Right kidney (tissue), 1 donor: Measurements from ENCODE around the gene KIF3B.
"Not testable (repeated sequence)": the region's sequence is repeated elsewhere in the genome, so short reads cannot be mapped to it uniquely, and the experiment has no call there.

Experiments
- DNase-seq: peaks from one replicate; pipeline ENCODE4 v3.0.0-alpha.2; 2016

KIF3B gene

DNA sequence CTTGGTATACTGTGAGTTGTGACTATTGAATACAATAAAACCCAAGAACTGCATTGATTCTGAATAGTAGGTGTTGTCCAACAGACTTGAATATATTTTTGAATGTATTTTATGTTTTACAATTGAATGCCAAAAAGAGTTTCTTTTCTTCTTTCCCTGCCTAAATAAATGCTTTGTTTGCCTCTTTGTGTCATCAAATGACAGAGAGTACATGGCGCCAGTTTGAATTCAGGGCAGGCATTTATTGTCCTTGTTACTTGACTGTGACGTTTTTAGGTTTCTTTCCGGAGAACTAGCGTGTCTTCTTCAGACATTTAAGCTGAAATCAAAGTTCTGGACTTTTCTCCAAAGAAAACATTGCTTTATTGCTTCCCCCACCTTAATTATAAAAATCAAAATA, 16.6 kb downstream of the KIF3B start:
- DNase-seq = no peak

DNA sequence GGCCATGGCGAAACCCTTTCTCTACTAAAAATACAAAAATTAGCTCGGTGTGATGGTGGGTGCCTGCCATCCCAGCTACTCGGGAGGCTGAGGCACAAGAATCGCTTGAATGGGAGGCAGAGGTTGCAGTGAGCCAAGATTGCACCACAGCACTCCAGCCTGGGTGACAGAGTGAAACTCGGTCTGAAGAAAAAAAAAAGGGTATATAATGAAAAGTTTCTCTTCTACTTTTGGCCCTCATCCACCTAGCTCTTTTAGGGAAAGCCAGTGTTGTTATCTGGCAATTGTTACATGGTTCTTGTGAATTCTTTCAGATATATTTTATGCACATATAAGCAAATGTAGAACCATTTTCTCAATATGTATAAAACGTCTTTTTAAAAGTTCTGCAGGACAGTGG, 19.0 kb downstream of the KIF3B start:
- DNase-seq = no peak

DNA sequence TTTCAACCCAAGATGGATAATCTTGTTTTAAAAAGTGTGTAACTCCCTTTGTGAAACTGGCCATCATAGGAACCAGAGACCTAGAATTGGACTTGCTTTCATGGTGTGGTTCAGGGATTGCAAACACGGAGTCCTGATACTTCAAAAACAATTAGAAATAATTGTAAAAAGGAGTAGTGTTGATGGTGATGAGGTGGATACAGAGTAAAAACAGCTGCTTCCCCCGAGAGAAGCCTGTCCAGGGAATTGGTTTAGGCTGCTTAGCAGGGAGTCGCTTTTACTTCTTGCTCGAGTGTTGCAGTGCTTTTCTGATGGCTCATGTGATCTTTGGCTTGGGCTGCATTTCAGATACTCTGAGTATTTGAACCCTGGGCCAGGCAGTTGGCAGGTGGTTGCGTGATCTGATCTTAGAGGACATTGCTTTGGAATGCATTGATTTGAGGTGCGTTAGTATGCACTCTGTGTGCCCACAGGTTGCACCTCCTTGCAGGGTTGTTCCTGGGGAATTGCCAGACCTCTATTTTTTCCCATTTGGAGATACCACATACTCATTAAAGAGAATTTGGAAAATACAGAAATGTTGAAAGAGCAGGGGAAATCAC, 19.5 kb downstream of the KIF3B start:
- no peak for DNase-seq

DNA sequence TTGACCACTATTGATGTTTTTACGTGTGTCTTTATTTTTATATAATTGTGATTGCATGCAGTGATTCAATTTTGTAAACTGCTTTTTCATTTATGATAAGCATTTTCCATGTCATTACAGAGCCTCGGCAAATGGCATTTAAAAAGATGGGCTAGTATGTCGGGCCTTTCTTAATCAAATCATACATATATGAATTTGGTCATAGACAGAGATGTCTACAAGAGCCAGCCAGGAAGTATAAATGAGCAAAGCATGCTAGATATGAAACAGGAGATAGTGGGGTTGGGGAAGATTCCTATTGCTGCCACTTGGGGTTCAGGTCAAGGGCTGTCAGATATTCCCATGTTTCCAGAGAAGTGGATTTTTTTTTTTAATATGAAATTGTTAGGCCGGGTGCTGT, 20.0 kb downstream of the KIF3B start:
- DNase-seq = no peak

DNA sequence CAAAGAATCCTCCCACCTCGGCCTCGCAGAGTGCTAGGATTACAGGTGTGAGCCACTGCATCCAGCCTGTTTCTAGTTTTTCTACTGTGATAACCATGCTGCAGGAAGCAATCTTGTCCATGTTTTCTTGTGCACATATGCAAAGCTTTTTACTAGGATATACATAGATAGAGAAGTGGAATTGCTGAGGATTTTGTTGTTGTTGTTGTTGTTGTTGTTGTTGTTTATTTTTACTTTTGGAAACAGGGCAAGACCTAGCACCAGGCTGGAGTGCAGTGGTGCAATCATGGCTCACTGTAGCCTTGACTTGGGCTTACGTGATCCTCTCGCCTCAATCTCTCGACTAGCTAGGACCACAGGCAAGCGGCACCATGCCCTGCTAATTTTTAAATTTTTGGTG, 23.2 kb downstream of the KIF3B start:
- no peak for DNase-seq

DNA sequence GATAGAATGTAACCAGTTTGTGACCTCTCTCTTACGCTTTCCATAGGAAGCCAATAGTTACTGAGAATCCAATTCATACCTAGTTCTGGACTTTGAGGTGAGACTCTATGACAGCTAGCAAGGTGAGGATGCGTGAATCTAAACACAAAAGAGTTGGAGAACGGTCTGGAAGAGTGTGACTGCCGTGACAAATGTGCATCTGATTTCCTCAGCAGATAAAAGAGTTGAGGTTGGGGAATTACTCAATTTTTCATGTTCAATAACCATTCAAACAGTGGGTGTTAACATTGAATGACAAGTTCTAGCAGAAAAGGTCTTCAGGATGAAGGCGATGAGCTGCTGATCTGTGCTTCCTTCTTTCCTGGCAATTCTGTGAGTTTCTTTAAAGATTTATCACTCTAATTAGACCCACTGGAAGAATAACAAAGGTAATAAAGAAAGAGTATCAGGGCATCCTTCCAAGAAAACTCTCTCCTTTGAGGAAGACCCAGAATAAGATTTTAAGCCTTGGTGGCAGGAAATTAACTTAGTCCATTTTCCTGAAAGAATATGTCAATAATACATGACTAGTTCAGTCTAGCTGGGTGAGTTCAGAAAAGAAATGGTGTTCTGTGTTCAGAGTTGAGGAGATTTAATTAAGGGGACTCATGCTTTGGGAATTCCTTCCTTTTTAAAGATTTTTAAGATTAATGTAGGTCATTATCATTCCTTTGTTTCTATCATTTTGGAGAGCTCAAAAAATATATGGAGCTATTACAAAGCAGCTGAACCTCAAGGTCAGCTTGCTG, 24.5 kb downstream of the KIF3B start:
- DNase-seq = no peak

DNA sequence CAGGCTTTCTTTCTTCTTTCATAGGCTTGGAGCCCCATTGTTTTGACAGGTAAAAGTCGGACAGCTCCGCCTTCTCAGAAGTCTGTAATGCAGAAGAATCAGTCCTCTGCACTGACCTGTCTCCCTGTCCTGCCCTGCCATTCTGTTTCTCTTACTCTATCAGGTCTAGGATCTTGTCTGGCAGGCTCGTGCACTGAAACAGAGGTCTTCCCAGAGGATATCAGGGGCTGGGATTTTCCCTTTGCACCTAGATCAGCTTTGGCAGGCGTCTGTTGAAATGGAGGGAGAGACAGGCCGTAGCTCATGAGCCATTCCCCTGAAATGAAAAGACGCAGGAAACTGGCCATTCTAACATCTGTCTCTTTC, 25.0 kb downstream of the KIF3B start:
- DNase-seq = no peak

DNA sequence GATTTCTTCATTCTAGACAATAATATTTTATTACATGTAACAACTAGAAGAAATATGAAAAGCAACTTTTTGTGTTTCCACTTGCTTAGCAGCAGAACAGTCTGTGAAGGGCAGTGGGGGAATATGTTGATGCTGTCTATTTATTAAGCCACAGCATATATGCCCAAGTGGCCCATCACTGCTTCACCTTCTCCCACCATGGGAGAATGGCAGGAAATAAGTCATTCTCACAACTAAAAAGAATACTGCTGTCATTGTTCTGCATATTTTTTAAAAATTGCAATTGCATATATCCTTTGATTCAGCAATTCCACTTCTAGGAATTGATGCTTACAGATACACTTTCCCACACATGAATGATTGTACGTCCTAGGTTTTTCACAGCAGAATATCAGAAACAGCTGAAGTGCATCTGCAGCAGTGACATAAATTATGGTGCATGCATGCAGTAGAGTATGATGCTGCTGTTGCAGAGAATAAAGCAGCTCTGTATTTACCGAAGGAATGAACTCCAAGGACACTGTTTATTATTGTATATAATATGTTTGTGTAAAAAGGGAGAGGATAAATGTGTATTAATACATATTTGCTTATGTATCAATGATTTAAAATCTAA, 26.8 kb downstream of the KIF3B start:
- DNase-seq = no peak

DNA sequence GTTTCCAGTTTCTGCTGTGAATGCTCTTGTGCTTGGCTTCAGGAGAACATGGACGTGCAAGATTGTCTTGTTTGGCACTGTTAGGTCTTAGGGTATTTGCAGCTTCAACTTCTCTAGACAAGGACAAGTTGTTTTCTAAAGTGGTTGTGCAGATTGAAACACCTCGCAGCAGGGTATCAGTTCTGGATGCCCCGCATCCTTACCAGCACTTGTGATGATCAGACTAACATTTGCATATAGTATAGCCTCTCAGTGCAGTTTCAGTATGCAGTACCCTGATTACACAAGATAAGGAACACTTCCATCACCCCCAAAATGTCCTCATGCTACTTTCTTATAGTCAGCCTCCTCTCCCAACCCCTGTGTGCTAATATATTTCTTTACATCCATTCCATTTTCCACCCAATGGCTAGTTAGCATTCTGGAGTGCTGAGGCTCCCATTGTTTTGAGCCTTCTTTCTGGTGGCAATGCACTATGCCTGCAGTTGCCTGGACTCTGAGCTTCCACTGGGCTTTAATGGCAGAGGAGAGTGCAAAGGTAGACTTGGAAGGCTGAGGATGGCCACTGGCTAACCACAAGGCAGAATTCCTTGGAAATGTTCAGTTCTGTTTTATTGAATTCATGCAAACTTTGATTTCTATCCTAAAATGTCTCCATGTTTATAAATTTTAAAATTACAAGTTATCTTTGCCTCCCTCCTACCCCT, 35.4 kb downstream of the KIF3B start:
- DNase-seq = no peak

DNA sequence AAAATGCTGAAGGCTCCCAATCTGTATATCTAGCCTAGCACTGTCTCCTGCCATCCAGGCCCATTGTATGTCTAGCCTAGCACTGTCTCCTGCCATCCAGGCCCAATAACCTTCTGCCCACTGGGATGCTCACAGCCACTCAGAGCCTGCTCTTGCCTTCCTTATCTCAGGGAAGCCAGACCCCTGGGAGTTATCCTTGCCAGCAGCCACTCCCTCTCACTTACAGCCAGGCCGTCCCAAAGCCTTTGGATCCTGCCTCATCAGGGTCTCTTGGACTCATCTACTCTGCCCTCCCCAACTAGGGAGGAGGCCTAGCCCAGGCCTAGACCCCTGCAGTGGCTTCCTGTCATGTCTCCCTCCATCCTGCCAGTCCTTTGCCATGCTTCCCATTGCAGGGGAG, 37.3 kb downstream of the KIF3B start:
- DNase-seq = no peak

DNA sequence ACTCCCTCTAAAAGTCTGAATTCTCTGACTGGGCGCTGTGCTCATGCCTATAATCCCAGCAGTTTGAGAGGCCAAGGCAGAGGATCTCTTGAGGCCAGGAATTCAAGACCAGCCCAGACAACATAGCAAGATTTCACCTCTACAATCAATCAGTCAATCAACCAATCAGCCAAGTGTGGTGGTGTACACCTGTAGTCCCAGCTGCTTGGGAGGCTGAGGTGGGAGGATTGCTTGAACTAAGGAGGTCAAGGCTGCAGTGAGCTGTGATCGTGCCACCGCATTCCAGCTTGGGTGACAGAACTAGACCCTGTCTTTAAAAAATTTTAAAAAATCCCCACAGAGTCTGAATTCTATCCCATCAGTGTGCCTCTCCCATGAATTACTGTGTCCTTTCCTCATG, 37.9 kb downstream of the KIF3B start:
- DNase-seq = no peak

DNA sequence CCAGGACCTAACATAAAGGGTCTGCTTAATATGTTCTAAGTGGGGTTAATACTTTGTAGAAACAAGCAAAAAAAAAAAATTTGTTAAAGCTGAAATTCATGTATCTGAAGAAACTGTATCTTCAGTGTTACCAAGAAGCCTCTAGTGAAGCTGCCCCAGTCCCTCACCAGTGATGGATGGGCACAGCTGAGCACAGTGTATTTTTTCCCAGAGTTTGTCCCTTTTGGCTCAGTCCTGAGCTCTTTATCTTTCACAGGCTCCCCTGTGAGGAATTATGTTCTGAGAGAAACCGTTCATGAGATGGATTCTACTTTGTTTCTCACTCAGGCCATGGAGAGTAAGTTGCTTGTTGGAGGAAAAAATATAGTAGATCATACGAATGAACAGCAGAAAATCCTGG, 38.4 kb downstream of the KIF3B start:
- DNase-seq = no peak

DNA sequence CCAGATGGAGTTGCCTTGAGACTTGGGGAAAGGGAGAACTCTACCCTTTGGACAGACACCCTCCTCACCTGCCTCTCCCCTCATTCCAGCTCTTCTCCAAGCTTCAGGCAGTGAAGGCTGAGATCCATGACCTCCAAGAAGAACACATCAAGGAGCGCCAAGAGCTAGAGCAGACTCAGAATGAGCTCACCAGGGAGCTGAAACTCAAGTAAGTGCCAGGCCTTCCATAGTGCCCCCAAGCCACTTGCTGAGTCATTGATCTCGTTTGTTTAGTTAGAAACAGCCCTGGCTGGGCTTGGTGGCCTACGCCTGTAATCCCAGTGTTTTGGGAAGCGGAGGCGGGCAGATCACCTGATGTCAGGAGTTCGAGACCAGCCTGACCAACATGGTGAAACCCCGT, 39.2 kb downstream of the KIF3B start:
- DNase-seq = no peak

DNA sequence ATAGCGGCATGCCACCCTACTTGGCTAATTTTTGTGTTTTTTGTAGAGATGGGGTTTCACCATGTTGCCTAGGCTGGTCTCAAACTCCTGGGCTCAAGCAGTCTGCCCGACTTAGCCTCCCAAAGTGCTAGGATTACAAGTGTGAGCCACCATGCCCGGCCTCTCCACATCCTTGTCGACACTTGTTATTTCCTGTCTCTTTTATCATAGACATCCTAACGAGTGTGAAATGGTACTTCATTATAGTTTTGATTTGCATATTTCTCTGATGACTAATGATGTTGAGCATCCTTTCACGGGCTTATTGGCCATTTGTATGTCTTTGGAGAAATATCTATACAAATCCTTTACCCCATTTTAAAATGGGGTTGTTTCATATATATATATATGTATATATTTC, 41.6 kb downstream of the KIF3B start:
- no peak for DNase-seq

DNA sequence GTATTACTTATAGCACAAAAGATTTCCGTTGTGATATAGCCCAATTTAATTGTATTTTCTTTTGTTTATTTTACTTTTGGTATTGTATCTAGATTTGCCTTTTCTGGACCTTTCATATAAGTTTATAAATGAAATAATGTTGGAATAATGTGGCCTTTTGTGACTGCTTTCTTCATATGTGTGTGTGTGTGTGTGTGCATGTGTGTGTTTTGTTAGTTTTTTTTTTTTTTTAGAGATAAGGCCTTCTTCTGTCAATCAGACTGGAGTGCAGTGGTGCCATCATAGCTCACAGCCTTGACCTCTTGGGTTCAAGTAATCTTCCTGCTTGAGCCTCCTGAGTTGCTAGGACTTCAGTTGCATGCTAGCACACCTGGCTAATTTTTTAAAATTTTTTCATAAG, 42.9 kb downstream of the KIF3B start:
- no peak for DNase-seq

DNA sequence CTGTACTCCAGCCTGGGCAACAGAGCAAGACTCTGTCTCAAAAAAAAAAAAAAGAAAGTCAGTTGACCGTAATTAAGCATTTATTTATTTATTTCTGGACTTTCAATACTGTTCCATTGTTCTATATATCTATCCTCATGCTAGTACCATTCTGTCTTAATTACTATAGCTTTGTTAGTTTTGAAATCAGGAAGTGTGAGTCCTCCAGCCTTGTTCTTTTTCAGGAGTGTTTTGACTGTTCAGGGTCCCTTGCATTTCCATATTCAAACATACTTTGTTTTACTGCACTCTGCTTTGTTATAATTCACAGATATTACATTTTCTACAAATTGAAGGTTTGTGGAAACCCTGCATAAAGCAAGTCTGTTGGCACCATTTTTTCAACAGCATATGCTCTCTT, 43.9 kb downstream of the KIF3B start:
- no peak for DNase-seq

DNA sequence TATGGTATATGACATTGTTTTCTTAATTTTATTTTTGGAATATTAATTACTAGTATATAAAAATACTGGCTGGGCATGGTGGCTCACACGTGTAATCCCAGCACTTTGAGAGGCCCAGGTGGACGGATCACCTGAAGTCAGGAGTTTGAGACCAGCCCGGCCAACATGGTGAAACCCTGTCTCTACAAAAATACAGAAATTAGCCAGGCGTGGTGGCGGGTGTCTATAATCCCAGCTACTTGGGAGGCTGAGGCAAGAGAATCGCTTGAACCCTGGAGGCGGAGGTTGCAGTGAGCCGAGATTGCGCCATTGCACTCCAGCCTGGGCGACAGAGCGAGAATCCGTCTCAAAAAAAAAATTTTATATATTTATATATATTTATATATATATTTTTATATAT, 44.8 kb downstream of the KIF3B start:
- not testable (repeated sequence) for DNase-seq

DNA sequence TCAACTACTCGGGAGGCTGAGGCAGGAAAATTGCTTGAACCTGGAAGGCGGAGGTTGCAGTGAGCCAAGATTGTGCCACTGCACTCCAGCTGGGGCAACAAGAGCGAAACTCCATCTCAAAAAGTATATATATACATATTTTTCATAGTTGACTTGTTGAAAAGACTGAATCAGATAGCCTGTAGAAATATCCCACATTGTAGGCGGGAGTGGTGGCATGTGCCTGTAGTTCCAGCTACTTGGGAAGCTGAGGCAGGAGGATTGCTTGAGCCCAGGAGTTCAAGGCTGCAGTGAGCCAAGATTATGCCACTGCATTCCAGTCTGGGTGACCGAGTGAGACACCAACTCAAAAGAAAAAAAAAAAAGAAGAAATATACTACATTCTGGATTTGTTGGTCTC, 46.3 kb downstream of the KIF3B start:
- not testable (repeated sequence) for DNase-seq

DNA sequence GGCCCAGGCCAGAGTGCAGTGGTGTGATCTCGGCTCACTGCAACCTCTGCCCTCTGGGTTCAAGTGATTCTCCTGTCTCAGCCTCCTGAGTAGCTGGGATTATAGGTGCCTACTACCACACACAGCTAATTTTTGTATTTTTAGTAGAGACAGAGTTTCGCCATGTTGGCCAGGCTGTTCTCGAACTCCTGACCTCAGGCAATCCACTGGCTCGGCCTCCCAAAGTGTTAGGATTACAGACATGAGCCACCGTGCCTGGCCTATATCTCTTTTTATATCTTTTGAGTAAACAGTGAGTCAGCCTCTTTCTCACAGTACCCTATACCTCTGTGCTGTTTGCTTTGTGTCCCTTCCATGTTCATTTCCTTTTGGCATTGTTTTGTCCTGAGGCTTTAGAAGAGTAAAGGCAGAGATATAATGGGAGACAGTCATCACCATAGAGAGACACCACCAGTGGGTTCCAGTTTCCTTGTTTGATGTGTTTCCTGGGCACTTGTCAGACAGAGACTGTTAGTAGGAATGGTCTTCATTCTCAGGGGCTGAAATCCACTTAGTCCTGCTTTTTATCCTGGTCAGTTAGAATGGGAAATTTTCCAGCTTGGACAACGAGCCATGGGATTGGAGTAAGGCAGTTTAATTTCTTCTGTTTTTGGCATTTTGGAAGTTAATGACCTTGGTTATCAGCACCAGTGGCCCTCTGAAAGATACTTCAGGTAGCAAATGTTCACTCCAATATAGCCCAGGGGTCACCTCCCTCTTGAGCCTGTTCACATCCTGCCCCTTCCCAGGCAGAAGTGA, 48.5 kb downstream of the KIF3B start:
- DNase-seq = no peak

DNA sequence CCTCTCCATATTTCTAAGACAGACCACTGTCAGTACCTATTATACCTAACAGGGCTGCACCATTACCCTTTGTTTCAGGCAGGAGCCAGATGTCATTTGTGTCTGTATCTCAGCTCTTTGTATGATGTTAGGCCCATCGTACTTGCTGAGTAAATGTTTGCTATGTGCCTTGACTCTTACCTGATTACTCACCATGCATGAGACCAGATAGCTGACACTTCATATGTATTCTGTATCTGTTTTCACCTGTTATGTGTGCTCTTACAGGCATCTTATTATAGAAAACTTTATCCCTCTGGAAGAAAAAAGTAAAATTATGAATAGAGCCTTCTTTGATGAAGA, 49.0 kb downstream of the KIF3B start:
- DNase-seq = no peak

DNA sequence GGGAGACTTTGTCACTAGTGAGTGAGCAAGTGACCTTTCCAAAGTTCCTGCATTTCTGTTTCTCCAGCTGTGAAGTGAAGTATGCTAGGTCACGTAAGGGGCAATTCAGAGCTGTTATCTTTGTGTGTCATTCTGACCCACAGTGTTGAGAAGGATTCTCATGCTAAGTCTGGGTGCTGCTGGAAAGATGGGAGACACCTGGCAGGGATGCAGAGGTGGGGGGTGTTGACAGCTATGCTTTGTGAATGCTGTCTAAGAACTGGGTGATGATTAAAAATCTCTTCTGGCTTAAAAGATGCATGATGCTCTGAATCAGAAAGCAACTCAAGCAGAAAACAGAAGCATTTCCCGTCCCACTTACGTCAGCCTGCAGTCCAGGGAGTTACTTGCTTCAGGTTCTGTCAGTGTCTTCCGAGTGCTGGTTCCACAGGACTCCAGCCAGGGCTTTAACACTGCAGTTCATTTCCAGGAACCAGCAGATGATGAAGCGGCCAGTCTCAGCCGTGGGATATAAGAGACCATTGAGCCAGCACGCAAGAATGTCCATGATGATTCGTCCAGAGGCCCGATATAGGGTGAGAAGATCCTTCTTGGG, 49.7 kb downstream of the KIF3B start:
- no peak for DNase-seq

DNA sequence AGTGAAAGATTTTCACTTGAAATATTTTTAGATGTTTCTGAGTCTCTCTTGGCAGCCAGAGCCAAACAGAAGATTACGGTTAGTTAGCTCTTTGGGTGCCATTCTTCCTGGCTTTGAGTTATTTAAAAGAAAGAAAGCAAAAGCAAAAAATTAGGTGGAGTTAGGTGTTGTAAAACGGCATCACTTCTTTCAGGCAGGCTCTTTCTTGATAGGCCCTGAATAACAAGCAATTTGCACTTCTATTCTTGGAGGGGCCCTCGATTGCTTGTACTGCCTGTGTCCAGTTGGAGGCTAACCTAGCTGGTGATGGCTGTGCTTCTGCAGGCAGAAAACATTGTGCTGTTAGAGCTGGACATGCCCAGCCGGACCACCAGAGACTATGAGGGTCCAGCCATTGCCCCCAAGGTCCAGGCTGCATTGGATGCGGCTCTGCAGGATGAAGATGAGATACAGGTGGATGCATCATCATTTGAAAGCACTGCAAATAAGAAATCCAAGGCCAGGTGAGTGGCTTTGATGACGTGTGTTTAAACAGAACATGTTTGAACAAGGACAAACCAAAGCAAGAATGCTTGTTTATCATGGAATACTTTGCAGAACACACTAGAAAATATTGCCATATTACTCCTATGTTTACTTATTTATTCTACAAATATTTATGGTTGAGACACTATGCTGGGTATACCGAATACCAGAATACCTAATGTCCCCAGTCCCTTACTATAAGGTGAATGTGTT, 52.5 kb downstream of the KIF3B start:
- no peak for DNase-seq
